AG04450 (cell line): ENCODE results near the gene FAR2. TPM values are rescaled to one million over a fixed set of nuclear protein-coding genes. Genes with fewer than 3 reads are reported as not detected.

Experiments
- CTCF ChIA-PET: fragments of 300-600, 350-600 bp; formaldehyde crosslinking; extraction: SDS; loops from one replicate; lab custom pipeline; 2022; ENCODE audit warnings: antibody characterized with exemption, inconsistent platforms; lab: Charles Lee
- POLR2A ChIA-PET: fragments of 350-600 bp; formaldehyde crosslinking; extraction: SDS; loops from one replicate; lab custom pipeline; 2021; ENCODE audit warnings: antibody characterized with exemption, inconsistent platforms; lab: Yijun Ruan, JAX
- DNase-seq: peaks from one replicate; pipeline ENCODE4 v3.0.0-alpha.2; 2011; ENCODE audit warnings: low read depth, low spot score
- H3K27ac ChIP-seq: one replicate; pipeline ENCODE4 v1.5.1; 2012; ENCODE audit warnings: low read depth, low read length, control low read depth
- H3K27me3 ChIP-seq: one replicate; pipeline ENCODE4 v1.6.0; 2012; ENCODE audit warnings: low read length; ENCODE audit not compliant: control insufficient read depth, insufficient read depth
- H3K4me3 ChIP-seq: 2 replicates; pipeline ENCODE4 v1.5.1; 2011; ENCODE audit warnings: mild to moderate bottlenecking, low read depth, low read length, control low read depth
- H3K9me3 ChIP-seq: 2 replicates; pipeline ENCODE4 v1.5.1; 2012; ENCODE audit warnings: low read length; ENCODE audit not compliant: control insufficient read depth, insufficient read depth
- polyA plus RNA-seq: library from polyadenylated mRNA; depleted of rRNA; stranded (reverse); fragments of >200 nt; gene quantifications from 2 replicates; pipeline ENCODE4 v1.2.3, GENCODE V29; 2011
- TF ChIP-seq, protein P1 (sequence below): IDR thresholded peaks from 2 replicates; pipeline ENCODE4 v1.5.1; 2011; ENCODE audit warnings: low read depth, low read length, control low read depth, inconsistent platforms

Gene FAR2
- polyA plus RNA-seq, 1 experiment, result 3.4 TPM

DNA sequence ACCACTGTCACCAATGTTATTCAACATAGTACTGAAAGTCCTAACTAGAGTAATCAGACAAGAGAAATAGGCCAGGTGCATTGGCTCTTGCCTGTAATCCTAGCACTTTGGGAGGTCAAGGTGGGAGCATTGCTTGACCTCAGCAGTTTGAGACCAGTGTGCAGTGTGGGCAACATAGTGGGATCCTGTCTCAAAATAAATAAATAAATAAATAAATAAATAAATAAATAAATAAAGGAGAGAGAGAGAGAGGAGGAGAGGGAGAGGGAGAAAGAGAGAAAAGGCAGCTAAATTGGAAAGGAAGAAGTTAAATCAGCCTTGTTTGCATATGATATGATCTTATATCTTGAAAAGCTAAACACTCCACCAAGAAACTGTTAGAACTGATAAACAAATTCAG, 115.3 kb downstream of the FAR2 start:
- no peak overlapping the region for H3K4me3 ChIP-seq
- POLR2A ChIA-PET, result no interaction called here
- H3K9me3 ChIP-seq, result no peaks in the 10 kb centered on the region
- CTCF ChIA-PET, result no interaction called here
- no peak overlapping the region for H3K27ac ChIP-seq
- H3K27me3 ChIP-seq, result no peaks in the 10 kb centered on the region
- TF ChIP-seq, protein P1, sequence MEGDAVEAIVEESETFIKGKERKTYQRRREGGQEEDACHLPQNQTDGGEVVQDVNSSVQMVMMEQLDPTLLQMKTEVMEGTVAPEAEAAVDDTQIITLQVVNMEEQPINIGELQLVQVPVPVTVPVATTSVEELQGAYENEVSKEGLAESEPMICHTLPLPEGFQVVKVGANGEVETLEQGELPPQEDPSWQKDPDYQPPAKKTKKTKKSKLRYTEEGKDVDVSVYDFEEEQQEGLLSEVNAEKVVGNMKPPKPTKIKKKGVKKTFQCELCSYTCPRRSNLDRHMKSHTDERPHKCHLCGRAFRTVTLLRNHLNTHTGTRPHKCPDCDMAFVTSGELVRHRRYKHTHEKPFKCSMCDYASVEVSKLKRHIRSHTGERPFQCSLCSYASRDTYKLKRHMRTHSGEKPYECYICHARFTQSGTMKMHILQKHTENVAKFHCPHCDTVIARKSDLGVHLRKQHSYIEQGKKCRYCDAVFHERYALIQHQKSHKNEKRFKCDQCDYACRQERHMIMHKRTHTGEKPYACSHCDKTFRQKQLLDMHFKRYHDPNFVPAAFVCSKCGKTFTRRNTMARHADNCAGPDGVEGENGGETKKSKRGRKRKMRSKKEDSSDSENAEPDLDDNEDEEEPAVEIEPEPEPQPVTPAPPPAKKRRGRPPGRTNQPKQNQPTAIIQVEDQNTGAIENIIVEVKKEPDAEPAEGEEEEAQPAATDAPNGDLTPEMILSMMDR, result no peak
- DNase-seq, result no peak

DNA sequence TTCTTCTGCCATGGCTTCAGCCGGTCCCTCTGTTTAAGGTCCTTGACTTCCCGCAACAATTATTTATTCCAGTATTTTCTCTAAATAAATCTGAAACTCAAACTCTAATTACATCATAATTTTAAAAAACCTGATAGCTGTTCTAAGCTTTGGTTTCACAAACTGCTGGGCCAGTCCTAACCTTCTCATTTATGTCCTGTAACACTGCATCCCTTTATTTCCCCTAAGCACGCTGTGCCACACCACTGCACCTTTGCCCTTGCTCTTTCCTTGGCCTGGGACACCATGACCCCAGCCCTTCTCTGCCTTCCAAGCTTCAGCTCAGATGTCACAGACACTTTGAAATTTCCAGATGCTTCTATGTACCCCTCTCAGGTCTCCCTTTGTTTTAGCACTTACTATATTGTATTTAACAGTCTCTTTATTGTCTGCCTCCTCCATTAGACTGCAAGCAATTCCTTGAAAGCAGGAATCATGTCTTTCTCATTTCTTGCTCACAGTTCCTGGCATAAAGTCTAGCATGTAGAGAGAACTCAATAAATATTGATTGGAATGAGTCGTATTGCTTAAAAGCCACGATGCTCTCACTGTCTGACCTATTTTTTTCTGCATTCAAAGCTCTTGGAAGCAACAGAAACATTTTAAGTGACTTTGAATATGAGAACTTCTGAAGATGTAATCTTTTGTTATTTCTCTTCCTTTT, 120.8 kb downstream of the FAR2 start:
- Histone ChIP-seq H3K4me3 (no peak overlapping the region), H3K27ac (no peak overlapping the region), H3K9me3 (no peaks in the 10 kb centered on the region; the same call in 1 of the 2 replicates), H3K27me3 (no peaks in the 10 kb centered on the region)
- TF ChIP-seq, protein P1, result no peak
- ChIA-PET CTCF (no interaction called here), POLR2A (no interaction called here)
- no peak for DNase-seq

DNA sequence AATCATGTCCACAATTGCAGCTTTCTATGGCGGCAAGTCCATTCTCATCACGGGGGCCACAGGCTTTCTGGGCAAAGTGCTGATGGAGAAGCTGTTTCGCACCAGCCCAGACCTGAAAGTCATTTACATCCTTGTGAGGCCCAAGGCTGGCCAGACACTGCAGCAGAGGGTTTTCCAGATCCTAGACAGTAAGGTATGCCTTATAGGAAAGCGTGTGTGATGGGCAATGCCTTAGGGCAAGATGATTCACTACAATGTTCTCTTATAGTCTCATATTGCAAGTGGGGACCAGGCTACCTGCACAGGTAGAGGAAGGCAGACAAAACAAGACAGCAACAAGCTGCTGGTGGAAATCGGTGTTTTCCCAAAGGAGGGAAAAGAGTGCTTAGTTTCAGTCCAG, 121.4 kb downstream of the FAR2 start:
- POLR2A ChIA-PET, result no interaction called here
- DNase-seq, result no peak

DNA sequence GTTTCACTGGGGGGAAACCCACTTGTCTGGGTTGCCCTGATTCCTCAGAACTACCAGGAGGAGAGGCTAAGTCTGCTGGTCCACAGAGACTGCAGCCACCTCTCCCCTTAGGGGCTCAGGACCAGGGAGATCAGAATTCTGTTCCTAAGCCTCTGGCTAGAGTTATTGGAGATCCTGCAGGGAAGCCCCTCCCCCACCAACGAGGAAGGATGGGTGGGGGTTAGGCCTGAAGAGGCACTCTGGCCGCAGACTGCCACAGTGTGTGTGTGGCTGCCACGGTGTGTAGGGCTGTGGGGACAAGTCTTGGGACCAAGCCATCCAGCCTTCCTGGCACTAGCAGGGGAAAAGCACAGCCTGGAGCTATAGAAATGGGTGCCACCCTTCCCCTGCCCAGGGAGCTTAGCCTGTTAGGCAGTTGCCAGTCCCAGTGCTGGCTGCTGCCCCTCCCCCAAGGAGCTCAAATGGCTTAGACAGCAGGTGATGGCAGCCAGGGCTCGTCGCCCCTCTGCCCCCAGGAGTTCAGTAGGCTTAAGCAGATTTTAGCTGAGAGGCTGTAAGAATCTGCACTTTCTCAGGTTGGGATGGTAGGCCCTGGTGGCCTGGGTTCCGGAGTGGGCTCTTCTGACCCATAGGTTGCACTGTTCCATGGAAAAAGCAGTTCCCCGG, 124.2 kb downstream of the FAR2 start:
- no peak overlapping the region for H3K4me3 ChIP-seq
- TF ChIP-seq, protein P1, result no peak
- H3K27me3 ChIP-seq, result no peaks in the 10 kb centered on the region
- H3K27ac ChIP-seq, result no peak overlapping the region
- no peaks in the 10 kb centered on the region; the same call in 1 of the 2 replicates for H3K9me3 ChIP-seq
- CTCF ChIA-PET, result no interaction called here
- DNase-seq, result no peak
- POLR2A ChIA-PET, result no interaction called here

More for the DNA sequence above, 121.4 kb downstream of the FAR2 start:
- CTCF ChIA-PET, result no interaction called here
- Histone ChIP-seq H3K27me3 (no peaks in the 10 kb centered on the region), H3K27ac (no peak overlapping the region), H3K4me3 (no peak overlapping the region), H3K9me3 (no peaks in the 10 kb centered on the region; the same call in 1 of the 2 replicates)
- TF ChIP-seq, protein P1, result no peak

DNA sequence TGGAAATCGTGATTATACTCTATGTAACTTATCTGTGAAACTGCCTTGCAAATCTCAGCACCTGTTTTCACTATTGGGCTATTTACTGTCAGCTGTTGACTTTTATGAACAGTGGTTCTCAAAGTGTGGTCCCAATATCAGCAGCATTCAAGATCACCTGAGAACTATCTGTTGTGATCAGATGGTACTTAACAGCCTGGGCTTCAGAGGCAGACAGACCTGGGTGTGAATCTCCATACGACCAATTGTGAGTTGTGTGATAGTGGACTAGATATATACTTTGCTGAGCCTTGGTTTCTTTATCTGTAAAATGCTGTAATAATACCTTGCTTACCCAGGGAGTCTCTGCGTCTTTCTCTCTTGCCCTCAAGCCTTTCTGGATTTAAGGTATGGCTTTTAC, 126.8 kb downstream of the FAR2 start:
- POLR2A ChIA-PET, result no interaction called here
- DNase-seq, result no peak

More for the DNA sequence above, 126.8 kb downstream of the FAR2 start:
- Histone ChIP-seq H3K4me3 (no peak overlapping the region), H3K27ac (no peak overlapping the region), H3K27me3 (no peaks in the 10 kb centered on the region), H3K9me3 (no peaks in the 10 kb centered on the region; the same call in 1 of the 2 replicates)
- TF ChIP-seq, protein P1, result no peak
- CTCF ChIA-PET, result interaction anchor here (0.7 kb wide), 1 partner anchor 186 kb away, joined by 3 read pairs; no protein-coding TSS in a partner anchor
